Spleen (tissue), 7 donors: ENCODE data around the gene OAS1.

Experiments
- CTCF ChIP-seq, 11 experiments: fragments of 200-600 bp in 7 of 11; fragments of 450-650 bp in 4 of 11; sonication (generic) in 4 of 11; IDR thresholded peaks in 8 of 11; conservative IDR thresholded peaks in 3 of 11; 1 replicate in 7 of 11; 2 replicates in 4 of 11; pipeline versions ENCODE4 v1.4.0 to v1.8.0; 2016 to 2021; ENCODE audit warnings: antibody characterized with exemption in 11 of 11, inconsistent platforms in 4 of 11, mild to moderate bottlenecking in 1 of 11
- POLR2A ChIP-seq, 3 donors: fragments of 450-650 bp; IDR thresholded peaks; one replicate each; pipeline ENCODE4 v1.5.1; 2017; ENCODE audit warnings: antibody characterized with exemption in 3 of 3, mild to moderate bottlenecking in 1 of 3
- POLR2AphosphoS5 ChIP-seq, 3 donors: sonication (generic); formaldehyde crosslinking; IDR thresholded peaks; one replicate each; pipeline ENCODE4 v1.5.1; 2017; ENCODE audit warnings: antibody characterized with exemption in 3 of 3
- donor health status: DM: no; HTN: no; CAD: no; lungs with moderate emphysema.
- donor health status: DM: no; HTN: no; CAD: no.
- donor health status: DM: no; HTN: no; CAD: no.

DNA sequence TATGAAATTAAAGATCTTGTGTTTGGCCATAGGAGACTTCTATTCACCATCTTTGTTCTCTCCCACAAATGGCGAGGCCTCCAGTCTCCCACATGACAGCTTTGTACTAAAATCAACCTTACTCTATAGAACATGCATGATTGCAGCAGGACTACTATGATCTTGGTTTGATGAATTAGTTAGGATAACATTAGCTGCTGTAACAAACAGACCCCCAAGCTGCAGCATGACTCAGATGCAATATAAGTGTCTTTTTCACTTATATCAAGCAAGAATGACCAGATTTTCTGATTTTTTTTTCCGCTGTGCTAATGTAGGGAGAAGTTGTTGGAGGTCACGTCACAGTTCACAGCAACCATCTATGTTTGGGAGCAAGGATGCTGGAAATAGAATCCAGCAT lies 20.7 kb downstream of the OAS1 start:
- TF ChIP-seq POLR2AphosphoS5 (IDR thresholded peaks at IDR 0.05) (no peak), CTCF (IDR thresholded peaks at IDR 0.05 in 8 of 11, conservative IDR thresholded peaks at IDR 0.05 in 3 of 11) (no peak), POLR2A (IDR thresholded peaks at IDR 0.05) (no peak)
